Measurements from ENCODE around the gene MMP2.
A peak's percentile ranks its signal among the peaks of the same experiment; 100 is the strongest.

Gene MMP2

GRCh38 chr16:55492756-55493380 is 13.9 kb downstream of the MMP2 start:
- DNase-seq (ENCODE audit: low spot score) (no peak), FAIRE-seq (no peak)

GRCh38 chr16:55494994-55495421 is 16.0 kb downstream of the MMP2 start:
- peak; percentile 46 for FAIRE-seq
- DNase-seq (ENCODE audit: low spot score) = peak; percentile 34

GRCh38 chr16:55495616-55496289 is 16.8 kb downstream of the MMP2 start:
- no peak for DNase-seq (ENCODE audit: low spot score)
- no peak for FAIRE-seq

- DNase-seq (ENCODE audit: low spot score) (no peak), FAIRE-seq (no peak)
Measured at GRCh38 chr16:55496509-55497145, 17.6 kb downstream of the MMP2 start.

- no peak for FAIRE-seq
- DNase-seq (ENCODE audit: low spot score) = no peak
Measured at GRCh38 chr16:55497558-55497957, 18.6 kb downstream of the MMP2 start.

GRCh38 chr16:55498101-55498500 is 19.1 kb downstream of the MMP2 start:
- no peak for DNase-seq (ENCODE audit: low spot score)
- FAIRE-seq = no peak

- no peak for DNase-seq (ENCODE audit: low spot score)
- FAIRE-seq = peak; percentile 46
Measured at GRCh38 chr16:55499281-55499680, 20.3 kb downstream of the MMP2 start.

GRCh38 chr16:55499951-55500529 is 21.0 kb downstream of the MMP2 start:
- DNase-seq (ENCODE audit: low spot score) (peak; percentile 86), FAIRE-seq (peak; percentile 88)

GRCh38 chr16:55500530-55501011 is 21.6 kb downstream of the MMP2 start:
- DNase-seq (ENCODE audit: low spot score) = no peak
- FAIRE-seq = no peak

GRCh38 chr16:55501549-55502322 is 22.7 kb downstream of the MMP2 start:
- peak; percentile 61 for FAIRE-seq
- DNase-seq (ENCODE audit: low spot score) = no peak

GRCh38 chr16:55502801-55503366 is 23.9 kb downstream of the MMP2 start:
- peak; percentile 42 for FAIRE-seq
- peak; percentile 86 for DNase-seq (ENCODE audit: low spot score)

GRCh38 chr16:55503726-55504550 is 24.9 kb downstream of the MMP2 start:
- DNase-seq (ENCODE audit: low spot score) = no peak
- no peak for FAIRE-seq

- FAIRE-seq (no peak), DNase-seq (ENCODE audit: low spot score) (no peak)
Measured at GRCh38 chr16:55505333-55506015, 26.5 kb downstream of the MMP2 start.

- FAIRE-seq (no peak), DNase-seq (ENCODE audit: low spot score) (no peak)
Measured at GRCh38 chr16:55506083-55506482, 27.1 kb downstream of the MMP2 start.

GRCh38 chr16:55506708-55507107 is 27.7 kb downstream of the MMP2 start:
- FAIRE-seq (no peak), DNase-seq (ENCODE audit: low spot score) (no peak)

GRCh38 chr16:55508271-55508921 is 29.4 kb downstream of the MMP2 start:
- DNase-seq (ENCODE audit: low spot score) (no peak), FAIRE-seq (no peak)

GRCh38 chr16:55508941-55509931 is 30.2 kb downstream of the MMP2 start, which contains the start of gene LPCAT2:
Gene LPCAT2, plus strand, starts transcription at chr16:55509072. Its CDS starts 110 bp downstream, at chr16:55509182.
- DNase-seq (ENCODE audit: low spot score) (no peak), FAIRE-seq (no peak)

Measured in urothelium cell line (cell line).